Ectodermal cell (in vitro differentiated cells): ENCODE data around the gene GNB1.
"Not testable (repeated sequence)": the region's sequence is repeated elsewhere in the genome, so short reads cannot be mapped to it uniquely, and the experiment has no call there.

Source experiments
- H3K27ac ChIP-seq: 2 replicates; pipeline ENCODE4 v1.7.0; 2013; ENCODE audit warnings: mild to moderate bottlenecking, low read depth, low read length; ENCODE audit not compliant: insufficient read depth, poor library complexity, severe bottlenecking
- H3K27me3 ChIP-seq: 2 replicates; pipeline ENCODE4 v1.7.0; 2013; ENCODE audit warnings: mild to moderate bottlenecking, low read length; ENCODE audit not compliant: insufficient read depth, control insufficient read depth, poor library complexity, severe bottlenecking
- H3K36me3 ChIP-seq: one replicate; pipeline ENCODE4 v1.7.0; 2013; ENCODE audit warnings: low read length; ENCODE audit not compliant: control insufficient read depth, insufficient read depth
- H3K4me1 ChIP-seq: one replicate; pipeline ENCODE4 v1.7.0; 2013; ENCODE audit warnings: low read length; ENCODE audit not compliant: control insufficient read depth, insufficient read depth
- H3K4me3 ChIP-seq: 2 replicates; pipeline ENCODE4 v1.7.0; 2013; ENCODE audit warnings: low read depth, low read length, control low read depth; ENCODE audit not compliant: insufficient read depth
- H3K9me3 ChIP-seq: 2 replicates; pipeline ENCODE4 v1.7.0; 2013; ENCODE audit warnings: mild to moderate bottlenecking, low read length, moderate library complexity; ENCODE audit not compliant: control insufficient read depth
- WGBS, 2 experiments: methylation state at CpG; one replicate each; pipeline ENCODE4 v1.1.7; 2013; ENCODE audit warnings: missing lambda C conversion rate in 2 of 2; 5-methylcytosine and 5-hydroxymethylcytosine counted together

The GNB1 gene

GRCh38 chr1:1856161-1856560 is 34.7 kb downstream of the GNB1 start:
- H3K27me3 ChIP-seq, H3K36me3 ChIP-seq, H3K9me3 ChIP-seq, H3K4me3 ChIP-seq, H3K27ac ChIP-seq: not testable (repeated sequence)
- H3K4me1 ChIP-seq, result peaks cover 17% of the 10 kb centered on the region
- 91 to 97% methylated on average over 6 of the region's 6 CpGs for WGBS, 2 experiments

GRCh38 chr1:1853593-1854257 is 37.2 kb downstream of the GNB1 start:
- no peaks in the 10 kb centered on the region for H3K9me3 ChIP-seq
- no peak overlapping the region for H3K27ac ChIP-seq
- H3K36me3 ChIP-seq, result no peaks in the 10 kb centered on the region
- no peak overlapping the region for H3K4me3 ChIP-seq
- WGBS, 2 experiments, result 95 to 99% methylated on average over 7 of the region's 7 CpGs
- H3K4me1 ChIP-seq, result peaks cover 25% of the 10 kb centered on the region
- H3K27me3 ChIP-seq, result no peaks in the 10 kb centered on the region

- Histone ChIP-seq H3K27ac (no peak overlapping the region), H3K4me1 (peaks cover 17% of the 10 kb centered on the region), H3K36me3 (no peaks in the 10 kb centered on the region), H3K9me3 (no peaks in the 10 kb centered on the region), H3K4me3 (no peak overlapping the region), H3K27me3 (no peaks in the 10 kb centered on the region)
- WGBS, 2 experiments, result 88 to 92% methylated on average over 10 of the region's 10 CpGs
Observed at GRCh38 chr1:1852619-1853414, 38.1 kb downstream of the GNB1 start.

- WGBS, 2 experiments, result 92 to 95% methylated on average over 10 of the region's 10 CpGs
- H3K27ac ChIP-seq, result no peak overlapping the region
- peaks cover 8% of the 10 kb centered on the region for H3K4me1 ChIP-seq
- H3K4me3 ChIP-seq, result no peak overlapping the region
- H3K27me3 ChIP-seq, result no peaks in the 10 kb centered on the region
- H3K9me3 ChIP-seq, result no peaks in the 10 kb centered on the region
- H3K36me3 ChIP-seq, result no peaks in the 10 kb centered on the region
Observed at GRCh38 chr1:1847890-1848289, 43.0 kb downstream of the GNB1 start.

GRCh38 chr1:1847061-1847850 is 43.6 kb downstream of the GNB1 start:
- Histone ChIP-seq H3K27ac (no peak overlapping the region), H3K27me3 (no peaks in the 10 kb centered on the region), H3K4me3 (no peak overlapping the region), H3K36me3 (no peaks in the 10 kb centered on the region), H3K4me1 (peaks cover 8% of the 10 kb centered on the region), H3K9me3 (no peaks in the 10 kb centered on the region)
- WGBS, 2 experiments, result 93 to 94% methylated on average over 8 of the region's 8 CpGs

- no peak overlapping the region for H3K4me3 ChIP-seq
Observed at GRCh38 chr1:1846386-1846918, 44.4 kb downstream of the GNB1 start.

GRCh38 chr1:1842360-1843146 is 48.3 kb downstream of the GNB1 start:
- no peak overlapping the region for H3K4me3 ChIP-seq
- WGBS, 2 experiments, result 93 to 96% methylated on average over 11 of the region's 11 CpGs

More at GRCh38 chr1:1846386-1846918, 44.4 kb downstream of the GNB1 start:
- Histone ChIP-seq H3K36me3 (no peaks in the 10 kb centered on the region), H3K4me1 (peaks cover 8% of the 10 kb centered on the region), H3K27ac (no peak overlapping the region), H3K9me3 (no peaks in the 10 kb centered on the region), H3K27me3 (no peaks in the 10 kb centered on the region)
- 92 to 95% methylated on average over 5 of the region's 5 CpGs for WGBS, 2 experiments

GRCh38 chr1:1841575-1841995 is 49.3 kb downstream of the GNB1 start:
- Histone ChIP-seq H3K4me3 (no peak overlapping the region), H3K27ac (no peak overlapping the region), H3K27me3 (no peaks in the 10 kb centered on the region), H3K4me1 (no peaks in the 10 kb centered on the region), H3K36me3 (peaks cover 3% of the 10 kb centered on the region), H3K9me3 (no peaks in the 10 kb centered on the region)
- 95 to 97% methylated on average over 3 of the region's 3 CpGs for WGBS, 2 experiments

More at GRCh38 chr1:1842360-1843146, 48.3 kb downstream of the GNB1 start:
- no peaks in the 10 kb centered on the region for H3K9me3 ChIP-seq
- no peaks in the 10 kb centered on the region for H3K4me1 ChIP-seq
- peaks cover 3% of the 10 kb centered on the region for H3K36me3 ChIP-seq
- H3K27me3 ChIP-seq, result no peaks in the 10 kb centered on the region
- H3K27ac ChIP-seq, result no peak overlapping the region

GRCh38 chr1:1839311-1839965 is 51.4 kb downstream of the GNB1 start:
- WGBS, 2 experiments, result 94 to 95% methylated on average over 9 to 10 of the region's 10 CpGs
- Histone ChIP-seq H3K4me3 (no peak overlapping the region), H3K27ac (no peak overlapping the region), H3K36me3 (peaks cover 3% of the 10 kb centered on the region), H3K4me1 (peaks cover under 1% of the 10 kb centered on the region), H3K27me3 (no peaks in the 10 kb centered on the region), H3K9me3 (no peaks in the 10 kb centered on the region)
